Measurements from ENCODE around the gene GGTLC2.

- TF ChIP-seq POLR2A (IDR thresholded peaks at IDR 0.05), result no peak
- TF ChIP-seq POLR2AphosphoS5 (IDR thresholded peaks at IDR 0.05), result peak in 1 of 3 donors; percentile 34
Measured at GRCh38 chr22:22692707-22693530, 48.5 kb downstream of the GGTLC2 start.

Data from stomach (tissue), 4 donors.